GM23338 (cell line): ENCODE measurements around the gene ITPR2.

Experiments used
- CREB1 ChIP-seq: fragments of 250-450 bp; sonication (Bioruptor Pico); IDR thresholded peaks from 2 replicates; pipeline ENCODE4 v1.5.0; 2020; ENCODE audit warnings: low read depth, mild to moderate bottlenecking, moderate library complexity
- EZH2 ChIP-seq: fragments of 200-600 bp; sonication (generic); IDR thresholded peaks from one replicate; pipeline ENCODE4 v1.8.0; 2017; ENCODE audit warnings: antibody characterized with exemption, mild to moderate bottlenecking, low read depth; ENCODE audit not compliant: unreplicated experiment
- EZH2phosphoT487 ChIP-seq: fragments of 200-600 bp; sonication (generic); IDR thresholded peaks from one replicate; pipeline ENCODE4 v1.8.1; 2018; ENCODE audit warnings: antibody characterized with exemption; ENCODE audit not compliant: unreplicated experiment
- JUNB ChIP-seq: IDR thresholded peaks from one replicate; pipeline ENCODE4 v1.6.1; 2016; ENCODE audit warnings: antibody characterized with exemption; ENCODE audit not compliant: unreplicated experiment
- NANOG ChIP-seq: IDR thresholded peaks from 2 replicates; pipeline ENCODE4 v1.6.1; 2016; ENCODE audit warnings: antibody characterized with exemption, borderline replicate concordance
- POLR2AphosphoS5 ChIP-seq: IDR thresholded peaks from 2 replicates; pipeline ENCODE4 v1.6.1; 2016; ENCODE audit warnings: antibody characterized with exemption, low read depth
- STAT1 ChIP-seq: IDR thresholded peaks from one replicate; pipeline ENCODE4 v1.6.1; 2016; ENCODE audit warnings: antibody characterized with exemption; ENCODE audit not compliant: unreplicated experiment
- ZNF114 ChIP-seq: fragments of 250-450 bp; sonication (Bioruptor Pico); IDR thresholded peaks from 2 replicates; pipeline ENCODE4 v1.5.0; 2020; ENCODE audit warnings: mild to moderate bottlenecking, moderate library complexity
- ZNF331 ChIP-seq: fragments of 250-450 bp; sonication (Bioruptor Pico); IDR thresholded peaks from 2 replicates; pipeline ENCODE4 v1.5.0; 2020; ENCODE audit warnings: low read depth, mild to moderate bottlenecking, moderate library complexity
- TF ChIP-seq, protein P1 (sequence below), 2 experiments: fragments of 200-600 bp in 1 of 2; sonication (generic) in 1 of 2; conservative IDR thresholded peaks; 2 replicates each; pipeline versions ENCODE4 v1.5.1 to v1.6.1; 2016 to 2017; ENCODE audit warnings: antibody characterized with exemption in 2 of 2, low read depth in 2 of 2, mild to moderate bottlenecking in 2 of 2, moderate library complexity in 1 of 2
- TF ChIP-seq, protein P2 (sequence below): IDR thresholded peaks from one replicate; pipeline ENCODE4 v1.6.1; 2018; ENCODE audit warnings: antibody characterized with exemption; ENCODE audit not compliant: unreplicated experiment
- TF ChIP-seq, protein P3 (sequence below): IDR thresholded peaks from 2 replicates; pipeline ENCODE4 v1.6.1; 2016; ENCODE audit warnings: antibody characterized with exemption

DNA sequence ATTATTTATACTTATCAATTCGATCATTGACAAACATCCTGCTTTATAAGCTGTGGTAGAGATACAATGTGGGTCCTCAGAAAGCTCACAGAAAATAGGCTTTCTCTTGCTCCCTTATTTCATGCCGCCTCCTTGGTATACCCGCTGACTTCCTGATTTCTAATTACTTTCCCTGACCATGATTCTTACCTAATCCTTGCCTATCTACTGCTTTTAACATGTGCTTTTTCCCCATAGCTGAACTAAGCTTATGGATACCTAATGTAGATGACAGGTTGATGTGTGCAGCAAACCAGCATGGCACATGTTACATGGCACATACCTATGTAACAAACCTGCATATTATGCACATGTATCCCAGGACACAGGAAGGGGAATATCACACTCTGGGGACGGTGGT is 65.1 kb downstream of the ITPR2 start:
- TF ChIP-seq, protein P1, sequence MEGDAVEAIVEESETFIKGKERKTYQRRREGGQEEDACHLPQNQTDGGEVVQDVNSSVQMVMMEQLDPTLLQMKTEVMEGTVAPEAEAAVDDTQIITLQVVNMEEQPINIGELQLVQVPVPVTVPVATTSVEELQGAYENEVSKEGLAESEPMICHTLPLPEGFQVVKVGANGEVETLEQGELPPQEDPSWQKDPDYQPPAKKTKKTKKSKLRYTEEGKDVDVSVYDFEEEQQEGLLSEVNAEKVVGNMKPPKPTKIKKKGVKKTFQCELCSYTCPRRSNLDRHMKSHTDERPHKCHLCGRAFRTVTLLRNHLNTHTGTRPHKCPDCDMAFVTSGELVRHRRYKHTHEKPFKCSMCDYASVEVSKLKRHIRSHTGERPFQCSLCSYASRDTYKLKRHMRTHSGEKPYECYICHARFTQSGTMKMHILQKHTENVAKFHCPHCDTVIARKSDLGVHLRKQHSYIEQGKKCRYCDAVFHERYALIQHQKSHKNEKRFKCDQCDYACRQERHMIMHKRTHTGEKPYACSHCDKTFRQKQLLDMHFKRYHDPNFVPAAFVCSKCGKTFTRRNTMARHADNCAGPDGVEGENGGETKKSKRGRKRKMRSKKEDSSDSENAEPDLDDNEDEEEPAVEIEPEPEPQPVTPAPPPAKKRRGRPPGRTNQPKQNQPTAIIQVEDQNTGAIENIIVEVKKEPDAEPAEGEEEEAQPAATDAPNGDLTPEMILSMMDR (conservative IDR thresholded peaks at IDR 0.05; ENCODE audit: low read depth in 2 of 2): no peak
- TF ChIP-seq POLR2AphosphoS5: no peak
- no peak for TF ChIP-seq JUNB
- no peak for TF ChIP-seq EZH2phosphoT487
- no peak for TF ChIP-seq ZNF114 (CRISPR knock-in tag)
- no peak for TF ChIP-seq EZH2
- TF ChIP-seq, protein P2, sequence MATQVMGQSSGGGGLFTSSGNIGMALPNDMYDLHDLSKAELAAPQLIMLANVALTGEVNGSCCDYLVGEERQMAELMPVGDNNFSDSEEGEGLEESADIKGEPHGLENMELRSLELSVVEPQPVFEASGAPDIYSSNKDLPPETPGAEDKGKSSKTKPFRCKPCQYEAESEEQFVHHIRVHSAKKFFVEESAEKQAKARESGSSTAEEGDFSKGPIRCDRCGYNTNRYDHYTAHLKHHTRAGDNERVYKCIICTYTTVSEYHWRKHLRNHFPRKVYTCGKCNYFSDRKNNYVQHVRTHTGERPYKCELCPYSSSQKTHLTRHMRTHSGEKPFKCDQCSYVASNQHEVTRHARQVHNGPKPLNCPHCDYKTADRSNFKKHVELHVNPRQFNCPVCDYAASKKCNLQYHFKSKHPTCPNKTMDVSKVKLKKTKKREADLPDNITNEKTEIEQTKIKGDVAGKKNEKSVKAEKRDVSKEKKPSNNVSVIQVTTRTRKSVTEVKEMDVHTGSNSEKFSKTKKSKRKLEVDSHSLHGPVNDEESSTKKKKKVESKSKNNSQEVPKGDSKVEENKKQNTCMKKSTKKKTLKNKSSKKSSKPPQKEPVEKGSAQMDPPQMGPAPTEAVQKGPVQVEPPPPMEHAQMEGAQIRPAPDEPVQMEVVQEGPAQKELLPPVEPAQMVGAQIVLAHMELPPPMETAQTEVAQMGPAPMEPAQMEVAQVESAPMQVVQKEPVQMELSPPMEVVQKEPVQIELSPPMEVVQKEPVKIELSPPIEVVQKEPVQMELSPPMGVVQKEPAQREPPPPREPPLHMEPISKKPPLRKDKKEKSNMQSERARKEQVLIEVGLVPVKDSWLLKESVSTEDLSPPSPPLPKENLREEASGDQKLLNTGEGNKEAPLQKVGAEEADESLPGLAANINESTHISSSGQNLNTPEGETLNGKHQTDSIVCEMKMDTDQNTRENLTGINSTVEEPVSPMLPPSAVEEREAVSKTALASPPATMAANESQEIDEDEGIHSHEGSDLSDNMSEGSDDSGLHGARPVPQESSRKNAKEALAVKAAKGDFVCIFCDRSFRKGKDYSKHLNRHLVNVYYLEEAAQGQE: no peak
- TF ChIP-seq ZNF331 (CRISPR knock-in tag): no peak
- TF ChIP-seq, protein P3, sequence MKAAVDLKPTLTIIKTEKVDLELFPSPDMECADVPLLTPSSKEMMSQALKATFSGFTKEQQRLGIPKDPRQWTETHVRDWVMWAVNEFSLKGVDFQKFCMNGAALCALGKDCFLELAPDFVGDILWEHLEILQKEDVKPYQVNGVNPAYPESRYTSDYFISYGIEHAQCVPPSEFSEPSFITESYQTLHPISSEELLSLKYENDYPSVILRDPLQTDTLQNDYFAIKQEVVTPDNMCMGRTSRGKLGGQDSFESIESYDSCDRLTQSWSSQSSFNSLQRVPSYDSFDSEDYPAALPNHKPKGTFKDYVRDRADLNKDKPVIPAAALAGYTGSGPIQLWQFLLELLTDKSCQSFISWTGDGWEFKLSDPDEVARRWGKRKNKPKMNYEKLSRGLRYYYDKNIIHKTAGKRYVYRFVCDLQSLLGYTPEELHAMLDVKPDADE: no peak
- TF ChIP-seq CREB1 (CRISPR knock-in tag): no peak
- no peak for TF ChIP-seq NANOG
- TF ChIP-seq STAT1: no peak
